Mesenchymal stem cell (in vitro differentiated cells and primary cell): ENCODE measurements around the gene ATP6V1A.

Experiments
- DNase-seq: peaks from one replicate; pipeline ENCODE4 v3.0.0-alpha.2; 2013
- H2AFZ ChIP-seq: one replicate; pipeline ENCODE4 v1.6.1; 2013; ENCODE audit warnings: low read depth, mild to moderate bottlenecking, control low read depth, inconsistent platforms, low read length, moderate library complexity
- H2AK5ac ChIP-seq: 2 replicates; pipeline ENCODE4 v1.6.1; 2013; ENCODE audit warnings: low read length, moderate library complexity, mild to moderate bottlenecking, inconsistent platforms; ENCODE audit not compliant: severe bottlenecking
- H2BK120ac ChIP-seq: one replicate; pipeline ENCODE4 v1.6.1; 2013; ENCODE audit warnings: low read depth, mild to moderate bottlenecking, inconsistent platforms, low read length, moderate library complexity
- H2BK12ac ChIP-seq, 2 experiments: one replicate each; pipeline ENCODE4 v1.6.1; 2013; ENCODE audit warnings: inconsistent platforms in 2 of 2, low read length in 2 of 2, mild to moderate bottlenecking in 2 of 2, moderate library complexity in 2 of 2, control low read depth in 1 of 2
- H2BK15ac ChIP-seq: one replicate; pipeline ENCODE4 v1.6.1; 2013; ENCODE audit warnings: mild to moderate bottlenecking, low read depth, inconsistent platforms; ENCODE audit not compliant: poor library complexity, severe bottlenecking
- H2BK5ac ChIP-seq: 2 replicates; pipeline ENCODE4 v1.6.1; 2013; ENCODE audit warnings: low read depth, mild to moderate bottlenecking, low read length, control low read depth, inconsistent platforms; ENCODE audit not compliant: poor library complexity, severe bottlenecking
- H3K14ac ChIP-seq, 2 experiments: one replicate each; pipeline ENCODE4 v1.6.1; 2013; ENCODE audit warnings: inconsistent platforms in 2 of 2, low read length in 2 of 2, control low read depth in 1 of 2, mild to moderate bottlenecking in 1 of 2, moderate library complexity in 1 of 2
- H3K18ac ChIP-seq, 2 experiments: one replicate each; pipeline ENCODE4 v1.6.1; 2013; ENCODE audit warnings: inconsistent platforms in 2 of 2, low read length in 2 of 2, control low read depth in 1 of 2, low read depth in 1 of 2, mild to moderate bottlenecking in 1 of 2
- H3K23ac ChIP-seq, 2 experiments: one replicate each; pipeline ENCODE4 v1.6.1; 2013; ENCODE audit warnings: inconsistent platforms in 2 of 2, low read length in 2 of 2, mild to moderate bottlenecking in 2 of 2, moderate library complexity in 2 of 2, control low read depth in 1 of 2
- H3K27ac ChIP-seq: 2 replicates; pipeline ENCODE4 v1.5.1; 2013; ENCODE audit warnings: mild to moderate bottlenecking, moderate library complexity, low read length, control low read depth, inconsistent platforms; ENCODE audit not compliant: poor library complexity, severe bottlenecking
- H3K27me3 ChIP-seq, 2 experiments: 2 replicates each; pipeline versions ENCODE4 v1.6.1 to v1.7.0; 2013; ENCODE audit warnings: low read length in 2 of 2, mild to moderate bottlenecking in 2 of 2, moderate library complexity in 2 of 2, control low read depth in 1 of 2, inconsistent platforms in 1 of 2; ENCODE audit not compliant: control insufficient read depth in 1 of 2, insufficient read depth in 1 of 2
- H3K36me3 ChIP-seq, 2 experiments: 2 replicates each; pipeline versions ENCODE4 v1.6.1 to v1.7.0; 2013; ENCODE audit warnings: low read length in 2 of 2, control low read depth in 1 of 2, inconsistent platforms in 1 of 2, low read depth in 1 of 2, mild to moderate bottlenecking in 1 of 2; ENCODE audit not compliant: insufficient read depth in 2 of 2, control insufficient read depth in 1 of 2
- H3K4ac ChIP-seq, 2 experiments: one replicate each; pipeline ENCODE4 v1.6.1; 2013; ENCODE audit warnings: inconsistent platforms in 2 of 2, low read length in 2 of 2, mild to moderate bottlenecking in 2 of 2, moderate library complexity in 2 of 2, control low read depth in 1 of 2, low read depth in 1 of 2
- H3K4me1 ChIP-seq: 2 replicates; pipeline ENCODE4 v1.6.1; 2013; ENCODE audit warnings: low read depth, low read length, control low read depth; ENCODE audit not compliant: control insufficient read depth, insufficient read depth
- H3K4me2 ChIP-seq: 2 replicates; pipeline ENCODE4 v1.6.1; 2013; ENCODE audit warnings: low read length, mild to moderate bottlenecking, inconsistent platforms; ENCODE audit not compliant: poor library complexity, severe bottlenecking
- H3K4me3 ChIP-seq, 2 experiments: 2 replicates each; pipeline versions ENCODE4 v1.5.1 to v1.7.0; 2013; ENCODE audit warnings: low read length in 2 of 2, mild to moderate bottlenecking in 2 of 2, control low read depth in 1 of 2, low read depth in 1 of 2; ENCODE audit not compliant: insufficient read depth in 1 of 2
- H3K79me1 ChIP-seq: replicated peaks from 2 replicates; pipeline ENCODE4 v1.6.1; 2013; ENCODE audit warnings: mild to moderate bottlenecking, control low read depth, low read length, inconsistent platforms; ENCODE audit not compliant: poor library complexity, severe bottlenecking
- H3K9ac ChIP-seq: 2 replicates; pipeline ENCODE4 v1.7.0; 2013; ENCODE audit warnings: mild to moderate bottlenecking, low read length, moderate library complexity
- H3K9me3 ChIP-seq: 2 replicates; pipeline ENCODE4 v1.7.0; 2013; ENCODE audit warnings: mild to moderate bottlenecking, low read length; ENCODE audit not compliant: control insufficient read depth
- H4K8ac ChIP-seq: one replicate; pipeline ENCODE4 v1.6.1; 2013; ENCODE audit warnings: inconsistent platforms, mild to moderate bottlenecking, low read length, moderate library complexity
- H4K91ac ChIP-seq: one replicate; pipeline ENCODE4 v1.6.1; 2013; ENCODE audit warnings: mild to moderate bottlenecking, low read length, inconsistent platforms
- WGBS: methylation state at CpG from one replicate; pipeline ENCODE4 v1.1.7; 2013; ENCODE audit warnings: mixed read lengths; 5-methylcytosine and 5-hydroxymethylcytosine counted together

ATP6V1A gene

GRCh38 chr3:113753376-113753985 lies 6.6 kb downstream of the ATP6V1A start:
- peak overlapping the region; percentile 35 for H3K9ac ChIP-seq
- H2BK12ac ChIP-seq = no peak overlapping the region
- no peak overlapping the region for H4K91ac ChIP-seq
- no peak overlapping the region for H3K4ac ChIP-seq
- no peak overlapping the region for H3K23ac ChIP-seq
- H3K4me3 ChIP-seq = no peak overlapping the region
- no peak overlapping the region for H3K14ac ChIP-seq
- no peak overlapping the region for H2AFZ ChIP-seq
- no peak overlapping the region for H2BK5ac ChIP-seq
- H3K27ac ChIP-seq = no peak overlapping the region
- H2BK120ac ChIP-seq = no peak overlapping the region
- no peak overlapping the region for H4K8ac ChIP-seq
- H3K9me3 ChIP-seq = peaks cover 4% of the 10 kb centered on the region
- no peak overlapping the region for H3K4me2 ChIP-seq
- WGBS = 60% methylated on average over 3 of the region's 4 CpGs
- H3K36me3 ChIP-seq = peaks cover 0 to 8% of the 10 kb centered on the region in 2 experiments
- no peak overlapping the region for H2BK15ac ChIP-seq
- no peak overlapping the region for H2AK5ac ChIP-seq
- H3K79me1 ChIP-seq = peaks cover 17% of the 10 kb centered on the region
- H3K4me1 ChIP-seq = no peaks in the 10 kb centered on the region
- no peak overlapping the region for H3K18ac ChIP-seq
- H3K27me3 ChIP-seq = no peaks in the 10 kb centered on the region
- DNase-seq = no peak

- Histone ChIP-seq H3K27me3 (no peaks in the 10 kb centered on the region), H3K79me1 (peaks cover 17% of the 10 kb centered on the region), H3K9me3 (peaks cover 4% of the 10 kb centered on the region), H3K4me1 (no peaks in the 10 kb centered on the region), H2BK12ac (no peak overlapping the region), H3K9ac (peak overlapping the region; percentile 73), H3K23ac (no peak overlapping the region), H4K91ac (no peak overlapping the region), H2BK5ac (no peak overlapping the region), H4K8ac (no peak overlapping the region), H2BK15ac (no peak overlapping the region), H3K27ac (no peak overlapping the region), H2AK5ac (no peak overlapping the region), H3K4me2 (no peak overlapping the region), H2BK120ac (no peak overlapping the region), H3K36me3 (peaks cover 0 to 13% of the 10 kb centered on the region in 2 experiments), H3K4me3 (no peak overlapping the region), H2AFZ (no peak overlapping the region), H3K14ac (no peak overlapping the region), H3K18ac (no peak overlapping the region), H3K4ac (no peak overlapping the region)
- 92% methylated on average over 4 of the region's 5 CpGs for WGBS
- no peak for DNase-seq
These were observed 7.8 kb downstream of the ATP6V1A start for GRCh38 chr3:113754494-113755159.

GRCh38 chr3:113758389-113759024 lies 11.7 kb downstream of the ATP6V1A start:
- Histone ChIP-seq H2AK5ac (no peak overlapping the region), H3K4me2 (no peak overlapping the region), H2BK120ac (no peak overlapping the region), H3K14ac (no peak overlapping the region), H2BK15ac (no peak overlapping the region), H3K4me1 (no peaks in the 10 kb centered on the region), H3K4ac (no peak overlapping the region), H3K18ac (no peak overlapping the region), H3K4me3 (no peak overlapping the region), H3K9ac (no peak overlapping the region), H3K79me1 (peaks cover 15% of the 10 kb centered on the region), H2BK5ac (no peak overlapping the region), H3K23ac (no peak overlapping the region), H2AFZ (no peak overlapping the region), H3K27ac (no peak overlapping the region), H2BK12ac (no peak overlapping the region), H4K8ac (no peak overlapping the region), H3K36me3 (peaks cover 0 to 16% of the 10 kb centered on the region in 2 experiments), H3K27me3 (no peaks in the 10 kb centered on the region), H4K91ac (no peak overlapping the region), H3K9me3 (peaks cover 4% of the 10 kb centered on the region)
- DNase-seq = peak; percentile 64
- WGBS = no CpG with 5 or more reads among the region's 1 CpG

GRCh38 chr3:113764698-113765097 lies 17.9 kb downstream of the ATP6V1A start:
- Histone ChIP-seq H3K4me1 (no peaks in the 10 kb centered on the region), H3K79me1 (peaks cover 9% of the 10 kb centered on the region), H3K36me3 (peaks cover 0 to 16% of the 10 kb centered on the region in 2 experiments), H3K27ac (no peak overlapping the region), H3K18ac (no peak overlapping the region), H2BK12ac (no peak overlapping the region), H3K4me2 (no peak overlapping the region), H4K91ac (no peak overlapping the region), H3K14ac (no peak overlapping the region), H3K9ac (no peak overlapping the region), H2BK15ac (no peak overlapping the region), H3K9me3 (no peaks in the 10 kb centered on the region), H3K23ac (no peak overlapping the region), H2BK5ac (no peak overlapping the region), H2BK120ac (no peak overlapping the region), H3K4me3 (no peak overlapping the region), H3K27me3 (no peaks in the 10 kb centered on the region), H3K4ac (no peak overlapping the region), H2AFZ (no peak overlapping the region), H2AK5ac (no peak overlapping the region), H4K8ac (no peak overlapping the region)
- no peak for DNase-seq
- WGBS = 100% methylated on average over 1 of the region's 2 CpGs
